ENCODE measurements around the gene CAPNS2.

GRCh38 chr16:55592306-55592705 lies 25.8 kb downstream of the CAPNS2 start:
- TF ChIP-seq MNT (IDR thresholded peaks at IDR 0.05) (no peak), MLX (CRISPR knock-in tag; IDR thresholded peaks at IDR 0.05) (no peak), CBFB (CRISPR knock-in tag; IDR thresholded peaks at IDR 0.05) (no peak), JUN (CRISPR knock-in tag; IDR thresholded peaks at IDR 0.05) (no peak), ZFP36 (IDR thresholded peaks at IDR 0.05; ENCODE audit: borderline replicate concordance, low read depth, low read length, partially characterized antibody) (no peak), EP300 (IDR thresholded peaks at IDR 0.05; ENCODE audit: low read depth in 2 of 2, low read length in 2 of 2) (no peak), EP300 (CRISPR knock-in tag; IDR thresholded peaks at IDR 0.05; ENCODE audit: borderline replicate concordance) (no peak), NCOA2 (CRISPR knock-in tag; IDR thresholded peaks at IDR 0.05) (no peak), ZHX1 (CRISPR knock-in tag; IDR thresholded peaks at IDR 0.05; ENCODE audit: low read depth) (no peak), ELK4 (CRISPR knock-in tag; IDR thresholded peaks at IDR 0.05; ENCODE audit: borderline replicate concordance) (no peak), ZNF468 (CRISPR knock-in tag; IDR thresholded peaks at IDR 0.05) (no peak), POLR2A (IDR thresholded peaks at IDR 0.05; ENCODE audit: insufficient read depth in 1 of 2, low read depth in 2 of 2, low read length in 2 of 2) (no peak)
